ENCODE data around the gene CDH4. TPM values are rescaled to one million over a fixed set of nuclear protein-coding genes. Genes with fewer than 3 reads are reported as not detected.

CDH4 gene
- total and polyA plus RNA-seq, 2 donors (not counting 3 experiments of a cell fraction or from before 2014, with no cell fraction given) = 0.17 to 0.51 TPM

DNA sequence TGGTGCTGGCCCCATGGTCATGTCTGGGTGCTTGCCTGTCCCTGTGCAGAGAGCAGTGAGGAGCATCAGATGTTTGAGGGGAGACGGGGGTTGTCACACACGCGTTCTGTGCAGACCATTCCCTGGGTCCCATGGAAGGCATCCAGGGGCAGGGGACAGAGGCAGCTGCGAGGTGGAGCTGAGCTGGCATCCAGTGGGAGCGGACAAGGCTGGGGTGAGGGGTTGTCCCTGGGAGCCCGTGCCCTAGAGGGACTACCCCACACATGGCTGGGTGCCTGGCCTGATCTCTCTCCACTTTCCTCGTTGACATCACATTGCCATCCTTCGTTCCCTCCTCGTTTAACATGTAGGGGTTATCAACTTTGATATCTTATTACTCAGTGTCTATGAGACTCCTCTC, 331.3 kb downstream of the CDH4 start:
- TF ChIP-seq EZH2 (IDR thresholded peaks at IDR 0.05; ENCODE audit: borderline replicate concordance, low read depth, low read length, severe bottlenecking) (no peak), POLR2AphosphoS5 (IDR thresholded peaks at IDR 0.05; ENCODE audit: insufficient read depth, low read depth, low read length) (no peak), CTCF (IDR thresholded peaks at IDR 0.05; ENCODE audit: extremely low read depth in 1 of 2, insufficient read depth in 1 of 2, low read depth in 1 of 2, low read length in 2 of 2) (no peak), JUN (IDR thresholded peaks at IDR 0.05; ENCODE audit: borderline replicate concordance, insufficient read depth, insufficient read length, low read depth) (no peak), MYC (IDR thresholded peaks at IDR 0.05; ENCODE audit: low read depth, low read length) (no peak), GATA2 (IDR thresholded peaks at IDR 0.05; ENCODE audit: insufficient read depth, insufficient read length, low read depth, low read length) (no peak), FOS (IDR thresholded peaks at IDR 0.05; ENCODE audit: borderline replicate concordance, insufficient read depth, low read length) (no peak), POLR2A (IDR thresholded peaks at IDR 0.05; ENCODE audit: low read depth, low read length) (no peak)
- TF ChIP-seq, protein P1, sequence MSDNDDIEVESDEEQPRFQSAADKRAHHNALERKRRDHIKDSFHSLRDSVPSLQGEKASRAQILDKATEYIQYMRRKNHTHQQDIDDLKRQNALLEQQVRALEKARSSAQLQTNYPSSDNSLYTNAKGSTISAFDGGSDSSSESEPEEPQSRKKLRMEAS (IDR thresholded peaks at IDR 0.05; ENCODE audit: insufficient read depth, insufficient read length) = no peak
- H3K9me1 ChIP-seq (replicated peaks; ENCODE audit: control insufficient read depth, extremely low read depth, insufficient read depth, low read length) = no peaks in the 10 kb centered on the region
- dilution Hi-C loops (cut with MboI; ENCODE audit: extremely low pct_ligation_motif_present, low sequenced_read_pairs) (no loop called here), intact Hi-C loops (cut with micrococcal nuclease) (no loop called here)
- H3K79me2 ChIP-seq (ENCODE audit: control insufficient read depth, insufficient read depth, low read length) = no peaks in the 10 kb centered on the region
- CTCF ChIA-PET = no interaction called here
- no peaks in the 10 kb centered on the region for H3K27me3 ChIP-seq (ENCODE audit: control insufficient read depth in 2 of 2, insufficient read depth in 2 of 2, low read length in 2 of 2)
- FAIRE-seq = no peak
- H3K4me3 ChIP-seq (replicated peaks in 1 of 3; ENCODE audit: insufficient read depth in 1 of 3, low read depth in 1 of 3, low read length in 3 of 3) = no peak overlapping the region
- POLR2A ChIA-PET = no interaction called here
- peaks cover 8% of the 10 kb centered on the region for H3K9me3 ChIP-seq (replicated peaks; ENCODE audit: control insufficient read depth, insufficient read depth, low read length)
- no peak overlapping the region for H3K27ac ChIP-seq (ENCODE audit: insufficient read depth, low read depth, low read length)
- H2AFZ ChIP-seq (ENCODE audit: low read depth, low read length) = no peak overlapping the region
- no peaks in the 10 kb centered on the region for H3K36me3 ChIP-seq (ENCODE audit: control insufficient read depth in 2 of 2, extremely low read depth in 1 of 2, insufficient read depth in 2 of 2, low read length in 2 of 2)
- no peaks in the 10 kb centered on the region for H4K20me1 ChIP-seq (replicated peaks; ENCODE audit: control insufficient read depth, extremely low read depth, insufficient read depth, low read length)
- H3K9ac ChIP-seq (replicated peaks; ENCODE audit: extremely low read depth, insufficient read depth, low read length) = no peak overlapping the region
- H3K4me1 ChIP-seq (ENCODE audit: control insufficient read depth, extremely low read depth, insufficient read depth, low read length) = no peaks in the 10 kb centered on the region
- no TSS peak for BruUV-seq (replicated peaks)
- DNase-seq (ENCODE audit: low read depth, low spot score) = no peak
- no peak overlapping the region for H3K4me2 ChIP-seq (ENCODE audit: insufficient read depth, low read length)

Measured in endothelial cell of umbilical vein (primary cell).